ENCODE measurements around the gene ALDH3B2. TPM values are rescaled to one million over a fixed set of nuclear protein-coding genes. Genes with fewer than 3 reads are reported as not detected.

ALDH3B2 gene
- polyA plus RNA-seq, 1 of the 3 experiments (the other 2 are of a cell fraction) = not detected

- WGBS (ENCODE audit: low lambda C conversion rate) = 75% methylated on average over 7 of the region's 7 CpGs
Observed at GRCh38 chr11:67617243-67617953, 57.0 kb downstream of the ALDH3B2 start.

GRCh38 chr11:67616431-67617242 is 57.8 kb downstream of the ALDH3B2 start:
- no peak for TF ChIP-seq YY1 (IDR thresholded peaks at IDR 0.05; ENCODE audit: low read depth)
- TF ChIP-seq SIN3A (IDR thresholded peaks at IDR 0.05; ENCODE audit: borderline replicate concordance, low read depth, low read length) = no peak
- no peak for TF ChIP-seq NFIC (IDR thresholded peaks at IDR 0.05; ENCODE audit: borderline replicate concordance)
- TF ChIP-seq SMC3 (IDR thresholded peaks at IDR 0.05; ENCODE audit: low read depth, low read length) = no peak
- no peak for TF ChIP-seq CTCF (IDR thresholded peaks at IDR 0.05)
- Histone ChIP-seq H2AFZ (ENCODE audit: low read depth) (no peak overlapping the region), H3K9me2 (no peaks in the 10 kb centered on the region), H3K27ac (ENCODE audit: low read depth in 2 of 2, low read length in 1 of 2) (no peak overlapping the region), H4K20me1 (ENCODE audit: insufficient read depth) (peaks cover 2% of the 10 kb centered on the region; the same call in 1 of the 2 replicates), H3K4me2 (no peak overlapping the region), H3K4me1 (ENCODE audit: control insufficient read depth in 1 of 2, insufficient read depth in 2 of 2, low read depth in 1 of 2, low read length in 1 of 2) (no peaks in the 10 kb centered on the region; a peak in 1 of 4 replicates), H3K9ac (no peak overlapping the region), H3K27me3 (ENCODE audit: insufficient read depth) (no peaks in the 10 kb centered on the region), H3K4me3 (ENCODE audit: low read depth in 2 of 2, low read length in 1 of 2) (no peak overlapping the region), H3K36me3 (replicated peaks in 1 of 2; ENCODE audit: control insufficient read depth in 1 of 2, insufficient read depth in 2 of 2, low read length in 1 of 2) (peaks cover 0 to 11% of the 10 kb centered on the region in 2 experiments), H3K79me2 (ENCODE audit: insufficient read depth) (no peaks in the 10 kb centered on the region), H3F3A (replicated peaks; ENCODE audit: insufficient read depth) (no peaks in the 10 kb centered on the region), H3K9me3 (no peaks in the 10 kb centered on the region)
- WGBS (ENCODE audit: low lambda C conversion rate) = 78% methylated on average over 11 of the region's 11 CpGs
- ChIA-PET CTCF (interaction anchor here (1.1 to 7.1 kb wide), 5 partner anchors 9 to 116 kb away, joined by 3 to 107 read pairs (median 5); partner anchors contain the start of genes GSTP1 and NUDT8), POLR2A (no interaction called here)
- no peak for DNase-seq

More at GRCh38 chr11:67617243-67617953, 57.0 kb downstream of the ALDH3B2 start:
- Histone ChIP-seq H3K36me3 (replicated peaks in 1 of 2; ENCODE audit: control insufficient read depth in 1 of 2, insufficient read depth in 2 of 2, low read length in 1 of 2) (peaks cover 0 to 5% of the 10 kb centered on the region in 2 experiments), H3F3A (replicated peaks; ENCODE audit: insufficient read depth) (no peaks in the 10 kb centered on the region), H3K79me2 (ENCODE audit: insufficient read depth) (no peaks in the 10 kb centered on the region), H3K9ac (no peak overlapping the region), H3K4me2 (no peak overlapping the region), H3K4me1 (ENCODE audit: control insufficient read depth in 1 of 2, insufficient read depth in 2 of 2, low read depth in 1 of 2, low read length in 1 of 2) (no peaks in the 10 kb centered on the region; a peak in 1 of 4 replicates), H3K27ac (ENCODE audit: low read depth in 2 of 2, low read length in 1 of 2) (no peak overlapping the region), H3K9me2 (no peaks in the 10 kb centered on the region), H2AFZ (ENCODE audit: low read depth) (no peak overlapping the region), H3K27me3 (ENCODE audit: insufficient read depth) (no peaks in the 10 kb centered on the region), H4K20me1 (ENCODE audit: insufficient read depth) (peaks cover 2% of the 10 kb centered on the region; the same call in 1 of the 2 replicates), H3K4me3 (ENCODE audit: low read depth in 2 of 2, low read length in 1 of 2) (no peak overlapping the region), H3K9me3 (no peaks in the 10 kb centered on the region)
- POLR2A ChIA-PET = no interaction called here
- CTCF ChIA-PET = interaction anchor here (1.0 to 7.1 kb wide), 5 partner anchors 10 to 115 kb away, joined by 3 to 107 read pairs (median 3); partner anchors contain the start of gene NUDT8
- no peak for DNase-seq
- TF ChIP-seq FOSL2 (IDR thresholded peaks at IDR 0.05; ENCODE audit: borderline replicate concordance, low read depth) = no peak
- no peak for TF ChIP-seq NFIC (IDR thresholded peaks at IDR 0.05; ENCODE audit: borderline replicate concordance)
- TF ChIP-seq POLR2AphosphoS5 (IDR thresholded peaks at IDR 0.05; ENCODE audit: low read depth, low read length) = no peak
- no peak for TF ChIP-seq MXI1 (IDR thresholded peaks at IDR 0.05; ENCODE audit: low read depth, low read length)
- TF ChIP-seq GATA2 (CRISPR knock-in tag; IDR thresholded peaks at IDR 0.05) = no peak
- no peak for TF ChIP-seq TAF1 (IDR thresholded peaks at IDR 0.05; ENCODE audit: borderline replicate concordance, low read depth, low read length)
- TF ChIP-seq NRF1 (IDR thresholded peaks at IDR 0.05; ENCODE audit: low read depth, low read length) = no peak
- TF ChIP-seq ELF1 (IDR thresholded peaks at IDR 0.05) = no peak
- TF ChIP-seq SIN3A (IDR thresholded peaks at IDR 0.05; ENCODE audit: borderline replicate concordance, low read depth, low read length) = no peak
- TF ChIP-seq RFX5 (IDR thresholded peaks at IDR 0.05; ENCODE audit: low read length) = no peak
- no peak for TF ChIP-seq PBX3 (IDR thresholded peaks at IDR 0.05)
- no peak for TF ChIP-seq TCF12 (IDR thresholded peaks at IDR 0.05)
- no peak for TF ChIP-seq MAX (IDR thresholded peaks at IDR 0.05; ENCODE audit: low read depth)

Measured in SK-N-SH (cell line).